HCT116 (cell line): Measurements from ENCODE around the gene SMCR8.
"Not testable (repeated sequence)": the region's sequence is repeated elsewhere in the genome, so short reads cannot be mapped to it uniquely, and the experiment has no call there.

Experiments used
- CTCF ChIP-seq, 3 experiments: fragments of 200-600 bp in 1 of 3; sonication (generic) in 1 of 3; IDR thresholded peaks in 2 of 3; conservative IDR thresholded peaks in 1 of 3; 2 replicates each; pipeline ENCODE4 v1.5.1; 2012 to 2017; ENCODE audit warnings: low read depth in 2 of 3, low read length in 2 of 3, antibody characterized with exemption in 1 of 3, borderline replicate concordance in 1 of 3, control low read depth in 1 of 3, mild to moderate bottlenecking in 1 of 3, mixed read lengths in 1 of 3, mixed run types in 1 of 3, moderate library complexity in 1 of 3; ENCODE audit not compliant: insufficient read depth in 1 of 3
- FOSL1 ChIP-seq: IDR thresholded peaks from 2 replicates; pipeline ENCODE4 v1.6.1; 2012; ENCODE audit warnings: low read depth
- SP1 ChIP-seq: IDR thresholded peaks from 2 replicates; pipeline ENCODE4 v1.6.1; 2012; ENCODE audit warnings: low read depth
- YY1 ChIP-seq: IDR thresholded peaks from 2 replicates; pipeline ENCODE4 v1.6.1; 2011; ENCODE audit warnings: low read length, low read depth, moderate library complexity, mild to moderate bottlenecking; ENCODE audit not compliant: insufficient replicate concordance; ENCODE audit errors: extremely low read depth

- TF ChIP-seq CTCF (IDR thresholded peaks at IDR 0.05 in 2 of 3, conservative IDR thresholded peaks at IDR 0.05 in 1 of 3; ENCODE audit: borderline replicate concordance in 1 of 3, insufficient read depth in 1 of 3, low read depth in 2 of 3, low read length in 2 of 3); YY1; SP1; FOSL1: not testable (repeated sequence)
These were observed 58.1 kb downstream of the SMCR8 start for GRCh38 chr17:18373181-18373580.
